ENCODE data around the gene SIDT1. TPM values are rescaled to one million over a fixed set of nuclear protein-coding genes. Genes with fewer than 3 reads are reported as not detected.

SIDT1 gene
- total RNA-seq, 1 experiment from 2014 or later, result not detected

- Histone ChIP-seq H2BK5ac (ENCODE audit: insufficient read length, low read length) (no peak overlapping the region), H4K20me1 (ENCODE audit: control insufficient read depth, insufficient read depth, insufficient read length) (no peaks in the 10 kb centered on the region), H2BK15ac (ENCODE audit: low read depth, low read length) (no peak overlapping the region), H3K9ac (ENCODE audit: extremely low read depth, insufficient read length, low read length) (no peak overlapping the region), H3K79me1 (ENCODE audit: insufficient read depth, low read depth, low read length, poor library complexity, severe bottlenecking) (no peaks in the 10 kb centered on the region), H2AFZ (ENCODE audit: low read length) (no peak overlapping the region), H3K27me3 (ENCODE audit: insufficient read depth, low read length) (no peaks in the 10 kb centered on the region), H3K79me2 (ENCODE audit: insufficient read depth, low read length) (no peaks in the 10 kb centered on the region), H2BK12ac (ENCODE audit: insufficient read length, low read depth, low read length) (no peak overlapping the region), H3K18ac (ENCODE audit: insufficient read length, low read depth, low read length) (no peak overlapping the region), H3K56ac (ENCODE audit: insufficient read length, low read depth, low read length) (no peak overlapping the region), H3K23ac (ENCODE audit: insufficient read length, low read depth, low read length) (no peak overlapping the region), H3K4me1 (ENCODE audit: insufficient read depth, low read length) (peaks cover 9% of the 10 kb centered on the region; the same call in 1 of the 2 replicates), H4K91ac (ENCODE audit: insufficient read length, low read depth, low read length) (no peak overlapping the region), H4K5ac (ENCODE audit: insufficient read length, low read depth, low read length) (no peak overlapping the region), H3K14ac (ENCODE audit: insufficient read depth, low read length) (no peak overlapping the region), H3K4ac (ENCODE audit: low read depth, low read length) (no peak overlapping the region), H3T11ph (ENCODE audit: low read length) (no peak overlapping the region), H3K9me3 (ENCODE audit: control insufficient read depth, low read depth, low read length) (no peaks in the 10 kb centered on the region), H2BK120ac (ENCODE audit: low read depth, low read length, poor library complexity, severe bottlenecking) (no peak overlapping the region), H2BK20ac (ENCODE audit: low read depth, low read length, poor library complexity, severe bottlenecking) (no peak overlapping the region), H3K23me2 (ENCODE audit: insufficient read length, low read depth, low read length, poor library complexity, severe bottlenecking) (no peaks in the 10 kb centered on the region), H2AK5ac (ENCODE audit: insufficient read length, low read length) (no peak overlapping the region), H3K4me2 (ENCODE audit: insufficient read depth, insufficient read length, low read length) (no peak overlapping the region), H3K27ac (ENCODE audit: insufficient read length, low read depth, low read length) (no peak overlapping the region), H4K8ac (replicated peaks; ENCODE audit: insufficient read length, low read depth, low read length) (no peak overlapping the region)
- WGBS (ENCODE audit: extremely low coverage, insufficient read length, low lambda C conversion rate), result no CpG with 5 or more reads among the region's 2 CpGs
- no peak for DNase-seq
- peaks cover 44 to 52% of the 10 kb centered on the region in 2 experiments for H3K4me1 Mint-ChIP-seq
- H3K36me3 Mint-ChIP-seq (ENCODE audit: insufficient read depth in 1 of 3, low read depth in 3 of 3), result no peaks in the 10 kb centered on the region
- no peak overlapping the region for H3K4me3 Mint-ChIP-seq
- no peak for TF ChIP-seq CTCF (conservative IDR thresholded peaks at IDR 0.05)
- no peak overlapping the region for H3K27ac Mint-ChIP-seq
- H3K27me3 Mint-ChIP-seq (ENCODE audit: low read depth), result no peaks in the 10 kb centered on the region
- H3K9me3 Mint-ChIP-seq, result no peaks in the 10 kb centered on the region; a peak in 3 of 5 replicates
Observed at GRCh38 chr3:113588806-113589205, 56.5 kb downstream of the SIDT1 start.

All from H9 (cell line).